Nephron (organoid): ENCODE results near the gene ADAMTSL3.

ENCODE experiments used
- H3K27ac Mint-ChIP-seq, 3 experiments: 2 replicates each; pipeline ENCODE4 v1.8.0; 2020; ENCODE audit warnings: mixed read lengths in 3 of 3, mild to moderate bottlenecking in 2 of 3, moderate library complexity in 1 of 3
- H3K27me3 Mint-ChIP-seq: 2 replicates; pipeline ENCODE4 v1.8.0; 2021; ENCODE audit warnings: low read depth, mild to moderate bottlenecking, moderate library complexity, mixed read lengths
- H3K36me3 Mint-ChIP-seq: 2 replicates; pipeline ENCODE4 v1.8.0; 2020; ENCODE audit warnings: low read depth, mixed read lengths
- H3K4me1 Mint-ChIP-seq: 2 replicates; pipeline ENCODE4 v1.8.0; 2020; ENCODE audit warnings: mixed read lengths
- H3K4me3 Mint-ChIP-seq, 3 experiments: 2 replicates each; pipeline ENCODE4 v1.8.0; 2020; ENCODE audit warnings: mild to moderate bottlenecking in 3 of 3, mixed read lengths in 3 of 3, moderate library complexity in 2 of 3
- H3K9me3 Mint-ChIP-seq: 2 replicates; pipeline ENCODE4 v1.8.0; 2020; ENCODE audit warnings: mixed read lengths
- TF ChIP-seq, protein P1 (sequence below), 3 experiments: fragments of 200-600 bp; sonication (generic); IDR thresholded peaks; one replicate each; pipeline ENCODE4 v1.5.0; 2021; ENCODE audit warnings: antibody characterized with exemption in 3 of 3; ENCODE audit not compliant: unreplicated experiment in 3 of 3

ADAMTSL3 gene

DNA sequence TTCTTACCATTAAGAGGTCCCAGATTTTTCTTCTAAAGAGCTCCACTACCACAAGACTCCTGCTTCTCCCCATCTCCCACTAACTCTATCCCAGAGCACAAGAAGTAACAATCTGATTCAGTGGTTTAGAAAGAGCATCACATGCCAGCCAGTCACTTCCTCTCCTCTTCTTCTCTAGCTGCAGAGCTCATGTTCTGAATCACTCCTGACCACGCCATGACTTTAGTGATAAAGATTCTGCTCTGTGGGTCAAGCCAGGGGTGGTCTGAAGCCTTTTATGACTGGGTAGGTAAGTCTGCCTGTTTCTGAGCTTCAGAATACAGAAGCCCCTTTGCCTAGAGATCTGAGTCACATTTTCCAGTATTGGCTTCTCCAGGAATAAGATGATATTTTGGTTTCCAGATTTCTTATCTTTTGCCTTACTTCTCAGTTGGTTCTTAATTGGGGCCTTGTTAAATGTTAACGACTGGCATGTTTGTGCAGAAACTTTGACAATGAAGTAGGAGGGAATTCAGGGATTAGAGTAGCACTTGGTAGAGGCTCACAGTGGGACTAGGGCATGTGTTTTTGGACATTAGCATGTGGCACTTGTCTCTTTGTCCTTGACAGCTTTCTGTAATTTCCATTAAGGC is 27.6 kb upstream of the ADAMTSL3 start:
- Mint-ChIP-seq H3K4me1 (no peaks in the 10 kb centered on the region), H3K27ac (no peak overlapping the region), H3K27me3 (no peaks in the 10 kb centered on the region), H3K36me3 (no peaks in the 10 kb centered on the region), H3K9me3 (peaks cover 2% of the 10 kb centered on the region), H3K4me3 (no peak overlapping the region)
- TF ChIP-seq, protein P1, sequence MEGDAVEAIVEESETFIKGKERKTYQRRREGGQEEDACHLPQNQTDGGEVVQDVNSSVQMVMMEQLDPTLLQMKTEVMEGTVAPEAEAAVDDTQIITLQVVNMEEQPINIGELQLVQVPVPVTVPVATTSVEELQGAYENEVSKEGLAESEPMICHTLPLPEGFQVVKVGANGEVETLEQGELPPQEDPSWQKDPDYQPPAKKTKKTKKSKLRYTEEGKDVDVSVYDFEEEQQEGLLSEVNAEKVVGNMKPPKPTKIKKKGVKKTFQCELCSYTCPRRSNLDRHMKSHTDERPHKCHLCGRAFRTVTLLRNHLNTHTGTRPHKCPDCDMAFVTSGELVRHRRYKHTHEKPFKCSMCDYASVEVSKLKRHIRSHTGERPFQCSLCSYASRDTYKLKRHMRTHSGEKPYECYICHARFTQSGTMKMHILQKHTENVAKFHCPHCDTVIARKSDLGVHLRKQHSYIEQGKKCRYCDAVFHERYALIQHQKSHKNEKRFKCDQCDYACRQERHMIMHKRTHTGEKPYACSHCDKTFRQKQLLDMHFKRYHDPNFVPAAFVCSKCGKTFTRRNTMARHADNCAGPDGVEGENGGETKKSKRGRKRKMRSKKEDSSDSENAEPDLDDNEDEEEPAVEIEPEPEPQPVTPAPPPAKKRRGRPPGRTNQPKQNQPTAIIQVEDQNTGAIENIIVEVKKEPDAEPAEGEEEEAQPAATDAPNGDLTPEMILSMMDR (IDR thresholded peaks at IDR 0.05; ENCODE audit: unreplicated experiment in 3 of 3) = no peak

DNA sequence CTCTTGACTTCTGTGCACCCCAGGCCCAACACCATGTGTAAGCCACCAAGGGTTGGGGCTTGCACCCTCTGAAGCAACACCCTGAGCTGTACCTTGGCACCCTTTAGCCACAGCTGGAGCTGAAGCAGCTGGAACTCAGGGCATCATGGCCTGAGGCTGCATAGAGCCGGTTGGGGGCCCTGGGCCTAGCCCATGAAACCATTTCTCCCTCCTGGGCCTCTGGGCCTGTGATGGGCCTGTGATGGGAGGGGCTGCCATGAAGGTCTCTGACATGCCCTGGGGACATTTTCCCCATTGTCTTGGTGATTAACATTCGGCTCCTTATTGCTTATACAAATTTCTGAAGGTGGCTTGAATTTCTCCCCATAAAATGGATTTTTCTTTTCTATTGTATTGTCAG is 22.4 kb upstream of the ADAMTSL3 start:
- Mint-ChIP-seq H3K4me3 (no peak overlapping the region), H3K27me3 (peaks cover 5% of the 10 kb centered on the region), H3K9me3 (peaks cover 8% of the 10 kb centered on the region), H3K36me3 (no peaks in the 10 kb centered on the region), H3K27ac (no peak overlapping the region), H3K4me1 (no peaks in the 10 kb centered on the region)
- TF ChIP-seq, protein P1 (IDR thresholded peaks at IDR 0.05; ENCODE audit: unreplicated experiment in 3 of 3) = no peak

DNA sequence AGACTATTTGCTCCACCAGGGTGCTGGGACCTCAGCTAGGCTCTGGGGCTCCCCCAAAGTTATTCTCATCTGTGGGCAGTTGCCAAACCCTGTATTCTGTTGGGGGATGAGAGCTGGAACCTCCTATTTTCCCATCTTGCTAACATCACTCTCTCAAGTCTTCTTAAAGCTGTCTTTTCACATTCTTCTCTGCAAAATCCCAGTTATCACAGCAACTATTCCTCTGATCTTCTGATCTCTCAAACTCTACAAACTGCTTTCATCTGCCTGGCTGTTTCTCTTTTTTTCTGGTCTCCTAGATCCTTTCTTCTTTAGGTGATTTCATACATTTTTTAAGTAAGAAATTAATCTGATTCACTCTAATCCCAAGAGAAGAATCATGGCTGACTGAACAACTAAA is 10.7 kb upstream of the ADAMTSL3 start:
- Mint-ChIP-seq H3K9me3 (peaks cover 34% of the 10 kb centered on the region), H3K27ac (no peak overlapping the region), H3K36me3 (no peaks in the 10 kb centered on the region), H3K4me3 (no peak overlapping the region), H3K4me1 (no peaks in the 10 kb centered on the region), H3K27me3 (peaks cover 16% of the 10 kb centered on the region)
- TF ChIP-seq, protein P1 (IDR thresholded peaks at IDR 0.05; ENCODE audit: unreplicated experiment in 3 of 3) = no peak

DNA sequence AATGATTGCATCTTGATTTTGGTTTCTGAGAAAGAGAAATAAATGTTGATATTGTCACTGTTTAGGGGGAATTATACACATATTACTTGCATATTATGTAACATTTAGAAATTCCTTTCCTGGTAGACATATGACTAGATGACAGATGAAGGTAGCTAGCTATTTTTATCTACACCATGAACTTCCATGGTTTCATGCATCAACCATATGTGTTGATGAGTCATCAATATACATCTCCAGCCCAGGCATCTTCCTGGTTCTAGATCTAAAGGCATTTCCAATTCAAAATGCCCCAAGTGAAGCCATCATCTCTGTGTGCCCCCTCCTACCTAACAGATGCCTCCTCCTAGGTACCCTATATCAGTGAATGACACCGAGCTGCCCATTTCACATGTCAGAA is 9.5 kb upstream of the ADAMTSL3 start:
- H3K4me1 Mint-ChIP-seq = no peaks in the 10 kb centered on the region
- no peaks in the 10 kb centered on the region for H3K36me3 Mint-ChIP-seq

DNA sequence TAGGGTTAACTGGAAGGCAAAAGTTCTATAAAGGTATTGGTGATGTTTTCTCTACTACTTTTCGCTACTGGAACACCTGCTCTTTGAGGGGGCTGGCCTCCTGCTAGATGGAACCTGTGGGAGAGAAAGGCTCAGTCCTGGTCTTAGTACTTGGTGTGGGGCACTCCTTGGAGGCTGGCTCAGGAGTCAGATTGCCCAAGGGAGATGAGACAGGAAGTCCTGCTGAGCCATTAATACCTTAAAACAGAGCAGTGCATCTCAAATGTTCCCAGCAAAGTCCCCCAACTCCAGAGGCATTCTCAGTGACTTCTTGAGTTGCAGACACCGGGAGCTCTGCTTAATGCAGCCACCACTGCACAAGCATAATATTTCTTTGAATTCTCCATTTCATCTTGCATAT is 3.1 kb upstream of the ADAMTSL3 start:
- H3K27me3 Mint-ChIP-seq = peaks cover 68% of the 10 kb centered on the region
- TF ChIP-seq, protein P1 (IDR thresholded peaks at IDR 0.05; ENCODE audit: unreplicated experiment in 3 of 3) = no peak
- peaks cover 2% of the 10 kb centered on the region for H3K9me3 Mint-ChIP-seq
- peaks cover 5% of the 10 kb centered on the region for H3K4me1 Mint-ChIP-seq
- no peak overlapping the region for H3K27ac Mint-ChIP-seq
- peaks cover 3% of the 10 kb centered on the region for H3K36me3 Mint-ChIP-seq
- H3K4me3 Mint-ChIP-seq = no peak overlapping the region

More for the DNA sequence above, 9.5 kb upstream of the ADAMTSL3 start:
- Mint-ChIP-seq H3K27me3 (peaks cover 25% of the 10 kb centered on the region), H3K9me3 (peaks cover 25% of the 10 kb centered on the region), H3K27ac (no peak overlapping the region), H3K4me3 (no peak overlapping the region)
- TF ChIP-seq, protein P1 (IDR thresholded peaks at IDR 0.05; ENCODE audit: unreplicated experiment in 3 of 3) = no peak

DNA sequence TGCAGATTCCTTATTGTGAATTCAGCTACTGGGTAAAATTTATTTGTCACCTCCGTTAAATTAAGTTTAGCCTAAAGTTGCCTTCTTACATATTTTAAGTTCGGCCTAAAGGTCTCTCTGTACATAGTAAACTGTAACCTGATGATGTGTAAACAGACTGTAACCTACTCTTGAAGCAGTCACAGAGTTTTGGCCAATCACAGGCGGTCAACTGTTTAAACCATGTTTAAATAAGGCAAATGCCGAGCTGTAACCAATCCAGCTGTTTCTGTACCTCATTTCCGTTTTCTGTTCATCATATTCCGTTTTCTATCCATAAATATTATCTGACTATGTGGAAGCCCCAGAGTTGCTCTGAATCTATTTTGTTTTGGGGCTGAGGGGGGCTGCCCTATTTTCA is 2.4 kb upstream of the ADAMTSL3 start:
- Mint-ChIP-seq H3K9me3 (peaks cover 2% of the 10 kb centered on the region), H3K27me3 (peaks cover 75% of the 10 kb centered on the region), H3K27ac (no peak overlapping the region), H3K4me1 (peaks cover 5% of the 10 kb centered on the region), H3K4me3 (no peak overlapping the region), H3K36me3 (peaks cover 3% of the 10 kb centered on the region)
- TF ChIP-seq, protein P1 (IDR thresholded peaks at IDR 0.05; ENCODE audit: unreplicated experiment in 3 of 3) = no peak
